ENCODE measurements around the gene NBEAL2.
"Not testable (repeated sequence)": the region's sequence is repeated elsewhere in the genome, so short reads cannot be mapped to it uniquely, and the experiment has no call there.

NBEAL2 gene

GRCh38 chr3:47012342-47013230, 33.1 kb downstream of the NBEAL2 start:
- DNase-seq = no peak

DNA sequence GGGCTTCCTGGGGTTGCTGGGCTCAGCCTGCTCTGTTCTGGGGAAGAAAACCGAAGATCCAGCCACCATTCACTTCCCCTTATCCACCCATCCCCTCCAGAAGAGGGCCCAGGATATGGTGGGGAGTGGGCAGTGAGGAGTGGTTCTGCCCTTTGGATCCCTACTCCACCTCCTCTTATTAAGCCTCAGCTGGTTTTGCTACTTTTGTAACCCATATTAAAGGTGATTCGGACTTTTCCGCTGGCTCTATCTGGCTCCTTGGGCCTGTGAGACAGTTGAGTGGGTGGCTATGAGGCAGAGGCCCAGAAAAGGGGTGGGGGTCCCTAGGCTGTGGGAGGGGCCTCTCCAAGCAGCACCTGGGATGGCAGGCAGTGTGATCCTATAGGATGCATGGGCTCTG, 33.8 kb downstream of the NBEAL2 start:
- no peak for DNase-seq

- no peak for DNase-seq
Observed at GRCh38 chr3:47014036-47014435, 34.6 kb downstream of the NBEAL2 start.

GRCh38 chr3:47015151-47015550, 35.7 kb downstream of the NBEAL2 start:
- DNase-seq = no peak

DNA sequence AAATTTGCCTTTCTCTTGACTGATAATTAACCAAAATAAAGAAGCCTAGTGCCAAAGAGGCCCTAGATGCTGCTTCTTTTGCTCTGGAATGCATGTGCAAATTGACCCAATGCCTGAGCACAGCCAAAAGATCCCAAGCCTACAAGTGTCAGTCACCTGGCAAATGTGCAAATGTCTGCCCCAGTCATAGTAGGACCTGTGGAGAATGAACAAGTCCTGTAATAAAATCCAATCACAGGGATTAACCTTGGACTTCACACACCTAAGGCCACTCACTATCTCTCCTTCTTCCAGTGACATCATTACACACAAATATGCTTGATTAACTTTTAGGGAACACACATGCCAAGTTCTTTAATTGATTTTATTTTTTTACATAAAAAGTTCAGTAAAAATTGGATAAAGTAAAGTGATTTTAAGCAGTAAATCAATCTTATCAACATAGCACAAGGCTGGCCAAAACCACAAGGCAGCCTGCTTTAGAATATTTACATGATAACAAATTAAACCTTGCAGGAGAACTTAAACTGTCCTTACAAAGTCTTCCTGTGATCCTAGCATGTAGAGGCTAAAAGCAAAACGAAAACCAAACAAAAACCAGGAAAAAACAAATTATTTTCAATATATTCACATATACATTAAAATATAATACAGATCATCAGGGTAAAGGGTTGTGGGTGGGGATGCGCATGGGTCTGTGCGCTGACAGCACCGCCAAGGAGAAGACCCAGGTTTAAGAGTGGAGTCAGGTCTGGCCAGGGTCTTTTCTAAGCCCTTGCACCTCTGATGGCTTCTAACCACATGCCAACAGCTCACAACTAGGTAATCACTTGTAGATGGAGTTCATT, 36.8 kb downstream of the NBEAL2 start:
- no peak for DNase-seq

- peak; percentile 90 for DNase-seq
Observed at GRCh38 chr3:47016934-47017435, 37.5 kb downstream of the NBEAL2 start.

DNA sequence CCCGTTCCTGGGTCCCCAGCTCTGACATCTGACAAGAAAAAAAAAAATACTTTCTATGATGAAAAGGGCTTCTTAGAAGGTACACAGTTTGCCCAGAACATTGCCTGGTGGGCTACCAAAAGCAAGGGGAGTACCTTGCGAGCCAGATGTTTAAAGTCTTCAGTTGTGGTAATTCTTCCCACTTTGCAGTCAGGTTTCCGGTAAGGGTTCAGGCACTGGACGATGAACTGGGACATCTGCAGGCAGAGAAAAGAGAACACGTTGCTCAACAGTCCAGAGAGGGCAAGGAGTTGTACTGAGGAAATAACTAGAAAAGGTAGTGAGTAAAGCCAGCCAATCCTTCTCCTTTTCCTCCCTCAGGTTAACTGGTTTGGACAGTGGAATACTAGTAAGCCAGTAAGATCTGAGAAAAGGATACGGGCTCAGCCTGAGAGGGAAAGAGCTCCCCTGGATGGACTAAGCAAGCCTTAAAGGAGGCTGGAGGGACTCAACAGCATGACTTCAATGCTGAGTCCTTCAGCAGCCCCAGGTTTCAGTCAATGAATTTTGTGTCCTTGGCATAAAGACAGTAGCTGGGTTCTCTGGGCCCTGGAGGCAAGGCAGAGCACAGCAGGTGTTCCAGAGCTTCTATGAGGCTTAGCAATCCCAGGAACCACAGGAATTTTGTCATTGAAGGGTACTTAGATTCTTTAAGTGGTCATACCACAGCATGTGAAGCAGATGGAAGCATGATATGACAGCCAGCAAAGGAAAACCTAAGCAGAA, 38.2 kb downstream of the NBEAL2 start:
- peak; percentile 65 for DNase-seq

DNA sequence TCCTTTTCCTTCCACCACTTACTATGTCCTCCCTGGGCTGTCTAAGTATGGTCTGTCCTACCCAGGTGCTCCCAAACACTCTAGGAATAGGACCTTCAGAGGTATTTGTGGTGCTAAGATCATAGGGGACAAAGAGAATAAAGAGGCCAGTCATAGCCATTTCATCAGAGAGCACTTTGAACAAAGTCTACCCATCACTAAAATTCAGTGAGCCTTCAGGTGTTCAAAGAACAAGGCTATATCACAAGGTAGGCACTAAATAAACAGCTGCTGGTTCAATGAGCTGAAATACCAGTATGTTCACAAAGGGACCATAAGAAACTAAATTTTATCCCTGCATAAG, 38.8 kb downstream of the NBEAL2 start:
- DNase-seq = no peak

DNA sequence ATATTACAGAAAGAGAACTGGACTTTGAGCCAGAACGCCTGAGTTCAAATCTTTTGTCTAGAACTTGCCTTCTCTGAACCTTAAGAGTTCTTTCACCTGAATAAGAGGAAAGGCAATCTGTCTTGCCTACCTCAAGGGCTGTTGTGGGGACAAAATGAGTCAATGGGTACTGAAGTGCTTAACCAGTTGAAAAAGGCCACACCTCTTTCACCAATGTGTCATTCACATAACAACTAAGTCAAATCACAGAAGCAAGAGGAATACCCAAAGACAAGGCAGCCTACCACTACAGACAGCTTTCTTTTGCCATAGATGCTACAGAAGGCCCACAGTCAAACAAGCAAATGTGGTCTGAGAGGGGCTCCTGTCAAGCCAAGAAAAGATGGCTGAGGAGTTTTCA, 39.7 kb downstream of the NBEAL2 start:
- no peak for DNase-seq

- DNase-seq = no peak
Observed at GRCh38 chr3:47020311-47020710, 40.8 kb downstream of the NBEAL2 start.

DNA sequence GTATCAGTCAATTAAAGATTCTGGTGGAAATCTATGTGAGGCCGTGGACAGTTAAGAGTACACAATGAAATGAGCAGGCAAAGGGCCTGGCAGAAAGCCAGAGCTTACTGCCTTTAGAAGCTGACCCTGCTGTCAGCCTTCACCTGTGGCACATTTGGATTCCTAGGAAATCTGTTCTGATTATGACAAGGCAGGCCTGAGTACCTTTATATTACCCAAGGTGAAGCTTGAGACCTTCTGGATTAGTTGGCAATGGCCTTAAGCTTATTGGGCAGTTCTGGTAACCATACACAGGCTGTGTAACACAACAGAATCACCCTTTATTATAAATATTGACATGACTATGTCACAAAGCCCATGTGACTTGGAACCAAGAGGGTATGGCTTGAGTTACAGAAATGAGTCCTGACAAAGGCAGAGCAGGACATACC, 43.2 kb downstream of the NBEAL2 start:
- peak; percentile 18 for DNase-seq

GRCh38 chr3:47024932-47025331, 45.5 kb downstream of the NBEAL2 start:
- peak; percentile 29 for DNase-seq

DNA sequence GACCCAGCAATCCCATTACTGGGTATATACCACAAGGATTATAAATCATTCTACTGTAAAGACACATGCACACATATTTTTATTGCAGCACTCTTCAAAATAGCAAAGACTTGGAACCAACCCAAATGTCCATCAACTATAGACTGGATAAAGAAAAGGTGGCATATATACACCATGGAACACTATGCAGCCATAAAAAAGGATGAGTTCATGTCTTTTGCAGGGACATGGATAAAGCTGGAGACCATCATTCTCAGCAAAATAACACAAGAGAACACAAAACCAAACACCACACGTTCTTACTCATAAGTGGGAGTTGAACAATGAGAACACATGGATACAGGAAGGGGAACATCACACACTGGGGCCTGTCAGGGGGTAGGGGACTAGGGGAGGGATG, 47.0 kb downstream of the NBEAL2 start:
- not testable (repeated sequence) for DNase-seq

DNA sequence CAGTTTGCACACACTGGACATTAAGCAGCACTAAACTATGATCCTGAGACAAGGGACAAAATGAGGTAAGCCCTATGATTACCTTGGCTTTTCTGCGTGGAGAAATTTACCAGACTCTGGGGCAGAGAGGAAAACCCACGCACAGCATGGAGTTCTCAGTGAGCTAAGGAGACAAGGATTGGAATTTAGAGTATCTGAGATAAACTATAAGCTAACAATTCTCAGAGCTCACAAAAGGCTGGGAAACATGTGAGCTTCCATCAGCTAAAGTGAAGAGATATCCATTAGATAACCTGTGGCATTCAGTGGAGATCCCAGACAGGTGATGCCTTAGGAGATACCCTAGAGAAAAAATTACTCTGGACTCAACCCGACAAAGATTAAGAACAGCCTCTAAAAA, 48.7 kb downstream of the NBEAL2 start:
- no peak for DNase-seq

- DNase-seq = no peak
Observed at GRCh38 chr3:47028667-47029066, 49.2 kb downstream of the NBEAL2 start.

DNA sequence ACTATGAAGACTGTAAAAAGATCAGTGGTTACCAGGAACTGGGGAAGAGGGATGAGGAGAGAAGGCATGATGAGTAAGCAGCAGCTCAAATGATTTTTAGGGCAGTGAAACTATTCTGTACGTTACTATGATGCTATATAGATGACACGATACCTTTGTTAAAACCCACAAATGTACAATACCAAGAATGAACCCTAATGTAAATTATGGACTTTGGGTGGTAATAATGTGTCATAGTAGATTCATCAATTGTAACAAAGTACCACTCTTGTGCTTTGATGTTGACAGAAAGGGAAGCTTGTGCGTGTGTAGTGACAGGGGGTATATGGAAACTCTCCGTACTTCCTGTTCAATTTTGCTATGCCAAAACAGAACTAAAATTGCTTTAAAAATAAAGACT, 51.6 kb downstream of the NBEAL2 start:
- not testable (repeated sequence) for DNase-seq

GRCh38 chr3:47034868-47035489, 55.5 kb downstream of the NBEAL2 start:
- DNase-seq = no peak

- no peak for DNase-seq
Observed at GRCh38 chr3:47035645-47036044, 56.2 kb downstream of the NBEAL2 start.

DNA sequence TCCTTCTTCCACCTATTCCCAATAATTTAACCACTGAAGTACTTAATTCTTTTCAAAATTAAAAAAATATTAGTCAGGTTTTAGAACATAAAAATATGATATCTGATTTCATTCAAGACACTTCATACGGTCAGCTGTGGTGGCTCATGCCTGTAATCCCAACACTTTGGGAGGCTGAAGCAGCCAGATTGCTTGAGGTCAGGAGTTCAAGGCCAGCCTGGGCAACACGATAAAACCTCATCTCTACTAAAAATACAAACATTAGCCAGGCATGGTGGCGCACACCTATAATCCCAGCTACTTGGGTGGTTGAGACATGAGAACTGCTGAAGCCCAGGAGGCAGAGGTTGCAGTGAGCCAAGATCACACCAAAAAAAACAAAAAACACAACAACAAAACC, 56.7 kb downstream of the NBEAL2 start:
- no peak for DNase-seq

- DNase-seq = not testable (repeated sequence)
Observed at GRCh38 chr3:47037302-47037701, 57.8 kb downstream of the NBEAL2 start.

DNA sequence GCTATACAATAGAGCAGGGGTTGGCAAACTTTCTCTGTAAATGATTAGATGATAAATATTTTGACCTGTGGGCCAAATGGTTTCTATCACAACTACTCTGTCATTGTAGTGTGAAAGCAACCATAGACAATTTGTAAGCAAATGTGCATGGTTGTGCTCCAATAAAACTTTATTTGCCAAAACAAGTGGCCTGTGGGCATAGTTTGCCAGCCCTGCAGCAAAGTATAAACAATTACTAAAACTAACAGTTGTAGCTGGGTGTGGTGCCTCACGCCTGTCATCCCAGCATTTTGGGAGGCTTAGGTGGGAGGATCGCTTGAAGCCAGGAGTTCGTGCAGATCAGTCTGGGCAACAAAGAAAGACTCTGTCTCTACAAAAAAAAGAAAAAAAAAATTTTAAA, 61.6 kb downstream of the NBEAL2 start:
- no peak for DNase-seq

- no peak for DNase-seq
Observed at GRCh38 chr3:47042231-47042791, 62.8 kb downstream of the NBEAL2 start.

All from EL (cell line).